ENCODE measurements around the gene ATP6V1G2.

ATP6V1G2 gene

DNA sequence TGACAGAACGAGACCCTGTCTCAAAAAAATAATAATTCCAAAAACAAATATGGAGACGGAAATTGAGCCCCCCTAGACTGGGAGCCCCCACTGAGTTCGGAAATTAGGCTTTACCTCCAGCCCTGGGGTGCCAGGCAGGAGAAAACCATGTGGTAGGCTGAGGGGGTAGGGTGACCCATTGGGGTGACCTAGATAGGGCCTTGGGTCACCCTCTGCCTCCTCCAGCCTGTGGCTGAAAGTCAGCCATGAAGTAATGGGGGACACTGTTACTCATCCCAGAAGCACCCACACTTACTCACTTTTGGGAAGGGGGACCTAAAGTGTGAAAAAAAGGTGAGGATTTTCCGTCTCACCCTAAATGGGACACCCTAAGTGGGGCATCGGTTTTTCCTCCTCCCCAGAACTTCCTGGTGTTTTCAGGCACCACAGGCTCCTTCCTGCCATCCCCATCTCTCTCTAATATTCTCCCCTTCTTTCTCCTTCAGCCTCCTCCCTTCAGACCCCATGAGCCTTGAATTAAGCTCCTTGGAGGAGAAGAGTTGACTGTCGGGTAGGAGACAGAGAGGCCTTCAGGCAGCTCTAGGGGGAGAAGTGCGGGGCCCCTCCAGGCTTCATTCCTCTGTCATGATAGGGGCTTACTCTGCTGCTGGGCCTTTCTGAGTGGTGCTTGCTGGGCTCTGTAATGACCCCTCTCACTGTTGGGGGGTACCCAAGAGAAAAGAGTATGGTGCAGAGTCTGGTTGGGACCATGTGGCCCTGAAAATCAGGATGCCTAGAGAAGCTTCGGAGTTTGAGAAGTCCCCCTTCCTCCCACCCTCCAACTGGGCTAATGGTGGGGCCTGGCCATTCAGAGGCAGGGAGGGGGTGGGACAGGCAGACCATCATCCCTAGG, 33.4 kb upstream of the ATP6V1G2 start:
- DNase-seq (ENCODE audit: insufficient read length, low spot score): no peak
- TF ChIP-seq, protein P1, sequence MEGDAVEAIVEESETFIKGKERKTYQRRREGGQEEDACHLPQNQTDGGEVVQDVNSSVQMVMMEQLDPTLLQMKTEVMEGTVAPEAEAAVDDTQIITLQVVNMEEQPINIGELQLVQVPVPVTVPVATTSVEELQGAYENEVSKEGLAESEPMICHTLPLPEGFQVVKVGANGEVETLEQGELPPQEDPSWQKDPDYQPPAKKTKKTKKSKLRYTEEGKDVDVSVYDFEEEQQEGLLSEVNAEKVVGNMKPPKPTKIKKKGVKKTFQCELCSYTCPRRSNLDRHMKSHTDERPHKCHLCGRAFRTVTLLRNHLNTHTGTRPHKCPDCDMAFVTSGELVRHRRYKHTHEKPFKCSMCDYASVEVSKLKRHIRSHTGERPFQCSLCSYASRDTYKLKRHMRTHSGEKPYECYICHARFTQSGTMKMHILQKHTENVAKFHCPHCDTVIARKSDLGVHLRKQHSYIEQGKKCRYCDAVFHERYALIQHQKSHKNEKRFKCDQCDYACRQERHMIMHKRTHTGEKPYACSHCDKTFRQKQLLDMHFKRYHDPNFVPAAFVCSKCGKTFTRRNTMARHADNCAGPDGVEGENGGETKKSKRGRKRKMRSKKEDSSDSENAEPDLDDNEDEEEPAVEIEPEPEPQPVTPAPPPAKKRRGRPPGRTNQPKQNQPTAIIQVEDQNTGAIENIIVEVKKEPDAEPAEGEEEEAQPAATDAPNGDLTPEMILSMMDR (IDR thresholded peaks at IDR 0.05; ENCODE audit: insufficient read depth, missing control alignments): no peak
- no peak for FAIRE-seq

DNA sequence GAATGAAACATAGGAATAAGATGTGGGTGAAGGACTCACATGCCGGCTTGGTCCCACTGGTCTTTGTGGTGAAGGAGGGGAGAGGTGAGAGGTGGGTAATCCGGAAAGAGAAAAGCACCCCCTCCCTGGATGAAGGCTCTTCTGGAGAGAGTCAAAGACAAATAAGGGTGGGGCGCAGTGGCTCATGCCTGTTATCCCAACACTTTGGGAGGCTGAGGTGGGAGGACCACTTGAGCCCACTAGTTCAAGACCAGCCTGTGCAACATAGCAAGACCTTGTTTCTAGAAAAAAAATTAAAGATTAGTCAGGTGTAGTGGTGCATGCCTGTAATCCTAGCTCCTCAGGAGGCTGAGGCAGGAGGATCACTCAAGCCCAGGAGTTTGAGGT, 32.7 kb upstream of the ATP6V1G2 start:
- no peak for FAIRE-seq
- TF ChIP-seq, protein P1 (IDR thresholded peaks at IDR 0.05; ENCODE audit: insufficient read depth, missing control alignments): no peak
- DNase-seq (ENCODE audit: insufficient read length, low spot score): no peak

DNA sequence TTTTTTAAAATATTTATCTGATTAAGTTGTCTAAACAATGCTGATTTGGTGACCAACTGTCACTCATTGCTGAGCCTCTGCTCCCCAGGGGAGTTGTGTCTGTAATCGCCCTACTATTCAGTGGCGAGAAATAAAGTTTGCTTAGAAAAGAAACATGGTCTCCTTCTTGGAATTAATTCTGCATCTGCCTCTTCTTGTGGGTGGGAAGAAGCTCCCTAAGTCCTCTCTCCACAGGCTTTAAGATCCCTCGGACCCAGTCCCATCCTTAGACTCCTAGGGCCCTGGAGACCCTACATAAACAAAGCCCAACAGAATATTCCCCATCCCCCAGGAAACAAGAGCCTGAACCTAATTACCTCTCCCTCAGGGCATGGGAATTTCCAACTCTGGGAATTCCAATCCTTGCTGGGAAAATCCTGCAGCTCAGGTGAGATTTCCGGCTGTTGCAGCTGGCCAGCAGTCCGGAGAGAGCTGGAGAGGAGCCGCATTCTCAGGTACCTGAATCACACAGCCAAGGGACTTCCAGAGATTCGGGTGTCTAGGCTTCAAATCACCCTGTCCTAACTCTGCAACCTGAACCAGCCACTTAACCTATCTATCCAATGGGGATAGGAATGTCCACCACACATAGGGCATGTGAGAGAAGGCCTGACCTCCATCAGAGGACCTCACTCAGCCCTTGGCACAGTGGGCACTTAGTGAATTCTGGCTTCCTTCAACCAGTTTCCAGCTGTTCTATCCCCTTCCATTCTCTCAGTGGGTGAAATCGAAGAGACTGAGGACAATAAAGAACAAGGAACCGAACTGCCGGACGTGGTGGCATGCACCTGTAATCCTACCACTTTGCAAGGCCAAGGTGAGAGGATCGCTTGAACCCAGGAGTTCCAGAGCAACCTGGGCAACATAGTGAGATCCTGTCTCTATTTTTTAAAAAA, 32.0 kb upstream of the ATP6V1G2 start:
- FAIRE-seq: no peak
- TF ChIP-seq, protein P1 (IDR thresholded peaks at IDR 0.05; ENCODE audit: insufficient read depth, missing control alignments): no peak
- DNase-seq (ENCODE audit: insufficient read length, low spot score): no peak

DNA sequence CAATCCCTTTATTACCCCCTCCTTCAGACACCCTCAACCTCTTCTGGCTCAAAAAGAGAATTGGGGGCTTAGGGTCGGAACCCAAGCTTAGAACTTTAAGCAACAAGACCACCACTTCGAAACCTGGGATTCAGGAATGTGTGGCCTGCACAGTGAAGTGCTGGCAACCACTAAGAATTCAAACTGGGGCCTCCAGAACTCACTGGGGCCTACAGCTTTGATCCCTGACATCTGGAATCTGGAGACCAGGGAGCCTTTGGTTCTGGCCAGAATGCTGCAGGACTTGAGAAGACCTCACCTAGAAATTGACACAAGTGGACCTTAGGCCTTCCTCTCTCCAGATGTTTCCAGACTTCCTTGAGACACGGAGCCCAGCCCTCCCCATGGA, 31.2 kb upstream of the ATP6V1G2 start:
- TF ChIP-seq, protein P1 (IDR thresholded peaks at IDR 0.05; ENCODE audit: insufficient read depth, missing control alignments): no peak
- no peak for DNase-seq (ENCODE audit: insufficient read length, low spot score)
- no peak for FAIRE-seq

DNA sequence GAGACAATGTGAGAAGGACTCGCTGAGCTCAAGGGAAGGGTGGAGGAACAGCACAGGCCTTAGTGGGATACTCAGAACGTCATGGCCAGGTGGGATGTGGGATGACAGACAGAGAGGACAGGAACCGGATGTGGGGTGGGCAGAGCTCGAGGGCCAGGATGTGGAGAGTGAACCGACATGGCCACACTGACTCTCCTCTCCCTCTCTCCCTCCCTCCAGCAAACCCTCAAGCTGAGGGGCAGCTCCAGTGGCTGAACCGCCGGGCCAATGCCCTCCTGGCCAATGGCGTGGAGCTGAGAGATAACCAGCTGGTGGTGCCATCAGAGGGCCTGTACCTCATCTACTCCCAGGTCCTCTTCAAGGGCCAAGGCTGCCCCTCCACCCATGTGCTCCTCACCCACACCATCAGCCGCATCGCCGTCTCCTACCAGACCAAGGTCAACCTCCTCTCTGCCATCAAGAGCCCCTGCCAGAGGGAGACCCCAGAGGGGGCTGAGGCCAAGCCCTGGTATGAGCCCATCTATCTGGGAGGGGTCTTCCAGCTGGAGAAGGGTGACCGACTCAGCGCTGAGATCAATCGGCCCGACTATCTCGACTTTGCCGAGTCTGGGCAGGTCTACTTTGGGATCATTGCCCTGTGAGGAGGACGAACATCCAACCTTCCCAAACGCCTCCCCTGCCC, 30.6 kb upstream of the ATP6V1G2 start:
- FAIRE-seq (no peak), DNase-seq (ENCODE audit: insufficient read length, low spot score) (no peak)
- TF ChIP-seq, protein P1 (IDR thresholded peaks at IDR 0.05; ENCODE audit: insufficient read depth, missing control alignments): no peak

DNA sequence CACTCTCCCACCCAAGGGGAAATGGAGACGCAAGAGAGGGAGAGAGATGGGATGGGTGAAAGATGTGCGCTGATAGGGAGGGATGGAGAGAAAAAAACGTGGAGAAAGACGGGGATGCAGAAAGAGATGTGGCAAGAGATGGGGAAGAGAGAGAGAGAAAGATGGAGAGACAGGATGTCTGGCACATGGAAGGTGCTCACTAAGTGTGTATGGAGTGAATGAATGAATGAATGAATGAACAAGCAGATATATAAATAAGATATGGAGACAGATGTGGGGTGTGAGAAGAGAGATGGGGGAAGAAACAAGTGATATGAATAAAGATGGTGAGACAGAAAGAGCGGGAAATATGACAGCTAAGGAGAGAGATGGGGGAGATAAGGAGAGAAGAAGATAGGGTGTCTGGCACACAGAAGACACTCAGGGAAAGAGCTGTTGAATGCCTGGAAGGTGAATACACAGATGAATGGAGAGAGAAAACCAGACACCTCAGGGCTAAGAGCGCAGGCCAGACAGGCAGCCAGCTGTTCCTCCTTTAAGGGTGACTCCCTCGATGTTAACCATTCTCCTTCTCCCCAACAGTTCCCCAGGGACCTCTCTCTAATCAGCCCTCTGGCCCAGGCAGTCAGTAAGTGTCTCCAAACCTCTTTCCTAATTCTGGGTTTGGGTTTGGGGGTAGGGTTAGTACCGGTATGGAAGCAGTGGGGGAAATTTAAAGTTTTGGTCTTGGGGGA, 29.7 kb upstream of the ATP6V1G2 start:
- DNase-seq (ENCODE audit: insufficient read length, low spot score): no peak
- TF ChIP-seq, protein P1 (IDR thresholded peaks at IDR 0.05; ENCODE audit: insufficient read depth, missing control alignments): no peak
- FAIRE-seq: no peak
